Stimulated activated CD8-positive, alpha-beta memory T cell treated with anti-CD3 and anti-CD28 coated beads, Interleukin-2, amount 100 ng/mL, for 48 hours (primary cell): ENCODE measurements around the gene DYNAP.

ENCODE experiments used
- DNase-seq, 2 donors: peaks; one replicate each; pipeline ENCODE4 v3.0.0-alpha.2; 2020; ENCODE audit warnings: low read depth in 2 of 2

Gene DYNAP, protein sequence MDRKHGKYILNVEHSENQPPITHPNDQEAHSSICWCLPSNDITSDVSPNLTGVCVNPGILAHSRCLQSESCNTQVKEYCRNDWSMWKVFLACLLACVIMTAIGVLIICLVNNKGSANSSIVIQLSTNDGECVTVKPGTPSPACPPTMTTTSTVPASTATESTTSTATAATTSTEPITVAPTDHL

GRCh38 chr18:54590945-54591344, at the start of gene DYNAP:
Gene DYNAP, plus strand, starts transcription at chr18:54591245. Its CDS starts 38 bp downstream, at chr18:54591283.
- DNase-seq = no peak

DNA sequence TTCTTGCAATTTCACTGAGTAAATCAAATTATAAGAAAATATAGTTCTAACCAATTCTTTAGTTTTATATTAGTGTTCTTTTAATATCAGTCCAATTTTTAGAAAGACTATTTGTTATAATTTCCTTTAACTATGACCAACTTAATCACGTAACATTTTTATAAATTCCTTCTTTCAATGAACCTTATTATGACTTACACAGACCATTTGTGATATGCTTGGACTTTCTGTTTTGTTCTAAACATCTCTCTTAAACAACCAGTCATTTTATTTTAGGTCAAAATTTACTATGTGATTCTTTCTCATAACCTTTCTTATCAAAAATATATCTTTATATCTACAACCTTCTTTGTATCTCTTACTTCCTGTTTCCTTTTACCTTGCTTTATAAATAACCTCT, 39.5 kb upstream of the DYNAP start:
- no peak for DNase-seq

- DNase-seq = no peak
Observed at GRCh38 chr18:54555286-54555685, 35.8 kb upstream of the DYNAP start.

DNA sequence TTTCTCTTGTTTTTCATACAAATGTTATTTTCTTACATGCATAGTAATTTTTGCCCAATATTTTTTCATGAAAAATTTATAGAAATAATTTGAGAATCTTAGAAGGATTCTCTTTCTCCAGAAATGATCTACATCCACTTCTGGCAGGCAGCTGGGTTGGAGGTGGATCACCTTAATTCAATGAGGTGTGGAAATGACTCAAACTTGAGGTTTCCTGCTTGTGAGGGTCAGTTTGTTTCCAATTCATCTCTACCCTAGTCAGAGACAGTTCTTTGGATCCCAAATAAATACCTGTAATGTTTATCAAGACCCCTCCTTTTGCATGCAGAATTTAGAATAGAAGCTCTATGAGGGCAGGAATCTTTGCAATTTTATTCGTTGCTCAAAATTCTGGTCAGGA, 35.0 kb upstream of the DYNAP start:
- no peak for DNase-seq

DNA sequence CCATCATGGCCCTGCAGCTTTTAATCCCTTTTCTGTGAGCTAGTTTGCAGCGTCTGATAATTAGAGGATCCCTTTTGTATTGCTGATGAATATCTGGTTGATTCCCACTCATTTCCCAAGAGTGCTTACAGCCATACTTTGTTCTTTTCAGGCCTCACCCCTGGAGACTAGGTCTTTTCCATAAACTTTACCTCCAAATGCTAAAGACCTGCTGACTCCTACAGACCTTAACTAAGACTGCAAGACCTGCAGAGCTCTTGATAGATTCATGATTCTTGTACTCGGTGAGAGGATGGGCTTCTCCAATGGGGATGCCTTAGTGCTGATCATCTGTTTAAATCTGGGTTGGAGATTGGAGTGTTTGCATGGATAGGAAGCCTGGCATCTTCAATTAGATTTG, 33.1 kb upstream of the DYNAP start:
- DNase-seq = no peak

- DNase-seq = no peak
Observed at GRCh38 chr18:54558609-54559585, 32.1 kb upstream of the DYNAP start.

DNA sequence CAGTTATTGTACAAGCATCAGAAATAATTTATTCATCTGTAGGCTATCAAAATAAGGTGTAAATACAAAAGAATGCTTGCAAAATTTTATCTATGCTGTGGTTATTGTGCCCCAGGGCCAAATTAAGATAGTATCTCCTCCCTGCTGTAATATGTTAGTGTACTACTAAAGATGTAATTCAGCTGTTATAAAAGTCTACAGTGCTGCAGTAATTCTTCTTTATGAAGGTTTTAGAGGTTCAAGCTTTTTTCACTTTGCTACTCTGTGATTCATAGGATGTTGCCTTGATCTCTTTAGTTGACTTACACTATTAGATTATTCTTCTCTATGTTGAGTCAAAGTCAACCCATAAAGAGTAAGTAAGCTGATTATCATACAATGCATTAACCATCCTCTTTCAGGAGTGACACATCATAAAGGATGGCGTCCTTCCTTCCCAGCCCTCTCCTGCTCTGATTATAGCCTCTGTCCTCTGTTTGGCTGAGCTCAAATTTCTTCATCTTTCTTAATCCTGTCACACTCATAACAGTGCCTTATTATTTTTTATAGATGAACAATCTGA, 29.3 kb upstream of the DYNAP start:
- DNase-seq = no peak

DNA sequence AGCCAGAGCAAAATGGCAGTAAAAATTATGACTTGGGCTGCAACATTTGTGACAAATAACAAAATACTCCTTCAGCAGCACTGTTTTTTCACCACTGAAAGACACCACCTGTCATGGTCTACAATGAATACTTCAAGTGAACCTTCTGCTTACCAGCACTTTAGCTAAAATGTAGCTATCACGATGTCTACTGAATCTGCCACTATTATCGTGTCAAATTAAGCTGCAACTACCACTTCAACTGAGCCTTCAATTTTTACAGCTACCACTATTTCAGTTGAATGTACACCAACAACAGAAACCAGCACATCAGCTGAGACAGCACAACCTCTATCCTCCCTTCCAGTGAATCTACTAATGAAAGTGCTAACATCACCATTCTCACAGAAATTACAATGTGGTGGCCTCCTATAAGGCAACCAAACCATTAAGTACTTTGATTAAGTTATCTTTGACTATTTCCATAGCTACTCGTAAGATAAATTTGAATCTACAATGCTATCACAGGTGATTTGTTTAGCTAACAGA, 10.8 kb upstream of the DYNAP start:
- DNase-seq = no peak

GRCh38 chr18:54584065-54584464, 7.0 kb upstream of the DYNAP start:
- DNase-seq = no peak

GRCh38 chr18:54585743-54586142, 5.3 kb upstream of the DYNAP start:
- DNase-seq = no peak

DNA sequence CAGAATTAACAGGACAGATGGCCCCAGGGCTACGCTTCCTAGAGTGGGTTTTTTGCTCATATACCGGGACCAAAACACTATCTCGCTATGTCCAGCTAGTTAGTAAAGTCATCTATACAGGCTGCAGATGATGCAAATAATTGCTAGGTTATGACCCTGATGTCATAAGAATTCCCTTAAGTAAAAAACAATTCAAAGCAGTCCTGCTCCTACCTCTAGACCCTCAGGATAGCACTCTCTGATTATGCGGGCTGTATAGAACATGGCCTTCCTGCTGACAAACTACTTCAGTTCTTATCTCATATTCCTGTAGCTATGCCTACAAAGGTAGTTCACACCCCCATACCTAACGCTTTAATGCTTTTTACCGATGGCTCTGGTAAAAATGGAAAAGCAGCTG, 13.2 kb downstream of the DYNAP start:
- no peak for DNase-seq

GRCh38 chr18:54606835-54607212, 15.8 kb downstream of the DYNAP start:
- DNase-seq = no peak

DNA sequence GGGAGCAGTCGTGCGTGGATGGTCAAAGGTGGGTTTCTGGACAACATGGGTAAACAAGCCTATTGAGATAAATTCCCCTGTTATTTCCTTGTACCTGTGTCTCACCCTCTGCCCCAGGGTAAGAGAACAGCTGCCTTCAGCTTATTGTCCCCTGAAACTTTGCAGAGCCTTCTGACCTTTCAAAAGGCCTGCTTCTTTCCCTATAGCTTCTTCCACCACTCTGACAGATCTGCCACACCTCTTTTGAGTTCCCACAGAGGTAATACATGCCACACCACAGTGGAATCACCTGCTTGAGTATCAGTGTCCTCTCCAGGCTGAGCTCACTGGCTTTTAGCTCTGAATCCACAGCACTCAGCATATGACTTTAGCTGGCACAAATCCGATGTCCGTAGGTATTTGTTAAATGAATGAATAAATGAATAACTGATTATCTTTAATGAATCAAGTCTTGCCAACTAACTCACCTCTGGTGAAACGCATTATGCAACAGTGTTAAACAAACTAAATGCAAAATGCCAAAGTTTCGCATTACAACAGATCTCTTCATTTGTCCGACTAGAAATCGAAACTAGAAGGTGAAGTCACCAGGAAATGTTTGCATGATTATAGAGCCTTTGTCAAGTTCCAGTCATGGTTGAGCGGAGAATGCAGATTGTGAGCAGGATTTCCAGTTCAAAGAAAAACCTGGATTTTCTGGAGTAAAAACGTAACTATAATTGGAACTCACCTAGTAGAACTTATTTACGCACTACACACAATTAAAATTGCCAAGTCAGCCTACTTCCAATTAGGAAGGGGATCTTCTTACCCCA, 16.4 kb downstream of the DYNAP start:
- DNase-seq = no peak

DNA sequence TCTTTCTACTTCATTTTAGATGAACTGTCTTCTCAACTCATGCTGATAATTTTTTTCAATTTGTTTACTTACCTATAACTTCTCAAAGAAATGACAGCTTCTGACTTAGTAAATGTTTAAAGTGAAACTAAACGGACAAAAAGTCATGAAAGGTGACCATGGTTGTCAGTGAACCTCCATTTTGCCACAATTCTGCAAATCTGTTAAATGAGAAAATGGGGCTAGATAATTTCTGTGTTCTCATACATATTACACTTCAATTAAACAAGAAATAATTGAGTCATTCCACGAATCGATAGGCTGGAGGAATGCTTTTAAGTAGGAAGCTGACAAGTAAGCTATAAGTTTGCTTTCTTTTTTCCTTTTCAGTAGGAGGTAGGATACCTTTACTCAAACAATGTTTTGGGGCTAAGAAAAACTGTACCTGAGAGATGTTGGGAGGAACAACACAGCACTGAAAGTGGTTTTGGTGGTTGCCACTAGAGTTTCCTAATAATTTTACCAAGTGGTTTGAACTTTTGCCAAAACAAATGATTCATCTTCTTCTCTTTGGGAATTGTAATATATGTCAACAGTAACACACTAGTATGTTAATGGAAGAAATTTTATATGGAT, 17.1 kb downstream of the DYNAP start:
- DNase-seq = no peak

GRCh38 chr18:54611816-54612215, 20.8 kb downstream of the DYNAP start:
- no peak for DNase-seq

- DNase-seq = no peak
Observed at GRCh38 chr18:54612237-54612636, 21.2 kb downstream of the DYNAP start.

- no peak for DNase-seq
Observed at GRCh38 chr18:54613174-54613573, 22.1 kb downstream of the DYNAP start.

- no peak for DNase-seq
Observed at GRCh38 chr18:54616220-54616848, 25.3 kb downstream of the DYNAP start.

DNA sequence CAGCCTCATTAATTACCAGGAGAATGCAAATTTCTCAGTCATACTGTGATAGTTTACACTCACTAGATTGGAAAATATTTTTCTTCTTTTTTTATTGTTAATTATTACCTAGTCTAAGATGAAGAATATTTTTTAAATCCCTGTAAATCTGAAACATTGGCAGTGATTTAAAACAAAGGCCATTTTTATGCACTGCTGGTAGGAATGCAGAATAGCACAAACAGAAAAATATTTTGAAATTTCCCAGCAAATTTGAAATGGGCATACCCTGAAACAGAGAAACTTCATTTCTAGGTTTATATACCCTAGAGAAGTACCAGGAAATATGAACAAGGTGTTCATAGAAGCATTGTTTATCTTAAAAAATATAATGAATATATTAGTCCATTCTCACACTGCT, 31.0 kb downstream of the DYNAP start:
- no peak for DNase-seq

DNA sequence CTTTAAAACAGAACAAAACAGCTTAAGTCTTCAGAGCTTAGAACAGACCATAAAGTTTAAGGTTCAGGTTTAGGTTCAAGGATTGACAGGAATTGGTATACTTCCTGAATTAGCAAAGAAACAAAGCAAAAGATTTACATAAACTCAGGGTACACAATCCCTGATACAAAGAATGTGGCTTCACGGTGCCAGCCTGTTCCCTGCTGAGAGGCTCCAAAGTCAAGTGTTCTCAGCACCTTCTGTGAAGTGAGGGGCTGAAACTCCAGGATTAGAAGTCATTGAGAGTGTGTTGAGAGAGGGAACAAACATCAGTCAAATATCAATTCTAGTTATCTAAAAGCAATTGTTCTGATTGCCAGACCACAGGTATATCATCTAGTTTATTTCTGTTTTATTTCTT, 35.7 kb downstream of the DYNAP start:
- no peak for DNase-seq

GRCh38 chr18:54630963-54631362, 39.9 kb downstream of the DYNAP start:
- no peak for DNase-seq
